CD4-positive, alpha-beta T cell (primary cell): ENCODE data around the gene PADI1. TPM values are rescaled to one million over a fixed set of nuclear protein-coding genes. Genes with fewer than 3 reads are reported as not detected.

Experiments
- ATAC-seq: fragments of 200-7000 bp; cut with Tn5 transposase; one replicate; pipeline ENCODE4 v1.10.0; 2022; ENCODE audit warnings: mild to moderate bottlenecking; ENCODE audit not compliant: poor library complexity
- CTCF ChIA-PET: fragments of 350-600 bp; sonication (Branson Sonifier 250); formaldehyde crosslinking; loops from one replicate; lab custom pipeline; 2021; ENCODE audit warnings: antibody characterized with exemption, inconsistent platforms; lab: Charles Lee
- POLR2A ChIA-PET: fragments of 350-600 bp; sonication (Branson Sonifier 250); formaldehyde crosslinking; loops from one replicate; lab custom pipeline; 2021; ENCODE audit warnings: antibody characterized with exemption, inconsistent platforms; lab: Charles Lee
- DNase-seq, 14 experiments: peaks; one replicate each; pipeline ENCODE4 v3.0.0-alpha.2; 2013 to 2020; ENCODE audit warnings: mixed read lengths in 2 of 14
- H3K27ac ChIP-seq, 2 donors: one replicate each; pipeline versions ENCODE4 v1.5.1 to v1.7.0; 2013; ENCODE audit warnings: low read length in 2 of 2, low read depth in 1 of 2, mild to moderate bottlenecking in 1 of 2
- H3K27me3 ChIP-seq, 2 experiments: 1 replicate in 1 of 2; 2 replicates in 1 of 2; pipeline versions ENCODE4 v1.6.1 to v1.7.0; 2013; ENCODE audit warnings: low read length in 2 of 2, control low read depth in 1 of 2, mild to moderate bottlenecking in 1 of 2, moderate library complexity in 1 of 2; ENCODE audit not compliant: insufficient read depth in 2 of 2, control insufficient read depth in 1 of 2
- H3K36me3 ChIP-seq: one replicate; pipeline ENCODE4 v1.6.1; 2013; ENCODE audit warnings: low read length, control low read depth; ENCODE audit not compliant: insufficient read depth
- H3K4me1 ChIP-seq: one replicate; pipeline ENCODE4 v1.6.1; 2013; ENCODE audit warnings: low read length, control low read depth; ENCODE audit not compliant: insufficient read depth
- H3K4me3 ChIP-seq: one replicate; pipeline ENCODE4 v1.5.1; 2013; ENCODE audit warnings: mild to moderate bottlenecking, low read length, moderate library complexity
- H3K9me3 ChIP-seq, 2 experiments: 1 replicate in 1 of 2; 2 replicates in 1 of 2; pipeline versions ENCODE4 v1.6.1 to v1.7.0; 2013; ENCODE audit warnings: low read length in 2 of 2, mild to moderate bottlenecking in 2 of 2, control low read depth in 1 of 2, moderate library complexity in 1 of 2; ENCODE audit not compliant: control insufficient read depth in 1 of 2, insufficient read depth in 1 of 2
- H3K27ac Mint-ChIP-seq: one replicate; pipeline ENCODE4 v1.8.0; 2020; ENCODE audit warnings: mixed read lengths
- H3K27me3 Mint-ChIP-seq: one replicate; pipeline ENCODE4 v1.8.0; 2021; ENCODE audit warnings: mixed read lengths
- H3K36me3 Mint-ChIP-seq: one replicate; pipeline ENCODE4 v1.8.0; 2021; ENCODE audit warnings: low read depth, mixed read lengths
- H3K4me1 Mint-ChIP-seq: one replicate; pipeline ENCODE4 v1.8.0; 2021; ENCODE audit warnings: low read depth, mixed read lengths
- H3K4me3 Mint-ChIP-seq: one replicate; pipeline ENCODE4 v1.8.0; 2020; ENCODE audit warnings: mild to moderate bottlenecking, mixed read lengths
- H3K9me3 Mint-ChIP-seq: one replicate; pipeline ENCODE4 v1.8.0; 2020; ENCODE audit warnings: mixed read lengths
- CTCF ChIP-seq: fragments of 200-600 bp; IDR thresholded peaks from one replicate; pipeline ENCODE4 v1.8.0; 2022; ENCODE audit warnings: antibody characterized with exemption, mild to moderate bottlenecking
- intact Hi-C, 2 experiments: fragments of 100-400 bp; cut with DNase I in 1 of 2; cut with micrococcal nuclease in 1 of 2; formaldehyde crosslinking; loops; one replicate each; pipeline versions ENCODE4 v1.15.1 to v1.9.0; 2023 to 2025; cut with DNase I, micrococcal nuclease
- total RNA-seq, 174 experiments: library from RNA in 2 of 174; stranded (reverse) in 2 of 174; gene quantifications; one replicate each; pipeline ENCODE4 v1.2.3 and lab custom pipeline; 2021 to 2026

The PADI1 gene
- total RNA-seq, 2 experiments from 2014 or later: not detected

GRCh38 chr1:17185485-17185860, 19.5 kb upstream of the PADI1 start:
- intact Hi-C loops: no loop called here

GRCh38 chr1:17186216-17186909, 18.6 kb upstream of the PADI1 start:
- intact Hi-C loops: no loop called here
- TF ChIP-seq CTCF: no peak
- Mint-ChIP-seq H3K36me3 (no peaks in the 10 kb centered on the region), H3K27me3 (no peaks in the 10 kb centered on the region), H3K4me1 (peaks cover 37% of the 10 kb centered on the region), H3K4me3 (peak overlapping the region; percentile 20), H3K9me3 (peaks cover 5% of the 10 kb centered on the region), H3K27ac (peak overlapping the region; percentile 42)
- Histone ChIP-seq H3K27me3 (peaks cover 0 to 3% of the 10 kb centered on the region in 2 experiments), H3K9me3 (no peaks in the 10 kb centered on the region), H3K36me3 (no peaks in the 10 kb centered on the region), H3K4me1 (peaks cover 51% of the 10 kb centered on the region), H3K4me3 (no peak overlapping the region), H3K27ac (peak overlapping the region in 1 of 2 donors; percentile 13)
- ChIA-PET POLR2A (no interaction called here), CTCF (interaction anchor here (1.3 kb wide), 1 partner anchor 13 kb away, joined by 3 read pairs; no protein-coding TSS in a partner anchor)
- ATAC-seq (no peak), DNase-seq (peak in 4 of 14 experiments; percentile 9 to 45 (median 16))

More at GRCh38 chr1:17185485-17185860, 19.5 kb upstream of the PADI1 start:
- no peak overlapping the region for H3K27ac ChIP-seq
- no peak overlapping the region for H3K4me3 ChIP-seq
- Mint-ChIP-seq H3K36me3 (no peaks in the 10 kb centered on the region), H3K9me3 (peaks cover 5% of the 10 kb centered on the region), H3K27ac (peak overlapping the region; percentile 42), H3K4me1 (peaks cover 46% of the 10 kb centered on the region), H3K4me3 (no peak overlapping the region), H3K27me3 (no peaks in the 10 kb centered on the region)
- ChIA-PET POLR2A (no interaction called here), CTCF (interaction anchor here (1.3 kb wide), 1 partner anchor 14 kb away, joined by 3 read pairs; no protein-coding TSS in a partner anchor)
- no peak for DNase-seq
- ATAC-seq: no peak
- no peaks in the 10 kb centered on the region for H3K36me3 ChIP-seq
- no peaks in the 10 kb centered on the region for H3K9me3 ChIP-seq
- peaks cover 51% of the 10 kb centered on the region for H3K4me1 ChIP-seq
- TF ChIP-seq CTCF: no peak
- H3K27me3 ChIP-seq: peaks cover 0 to 3% of the 10 kb centered on the region in 2 experiments

GRCh38 chr1:17187051-17187450, 17.9 kb upstream of the PADI1 start:
- ATAC-seq (no peak), DNase-seq (peak in 1 of 14 experiments; percentile 15)
- peaks cover 46% of the 10 kb centered on the region for H3K4me1 ChIP-seq
- H3K27ac ChIP-seq: no peak overlapping the region
- peaks cover 0 to 3% of the 10 kb centered on the region in 2 experiments for H3K27me3 ChIP-seq
- no peak overlapping the region for H3K4me3 ChIP-seq
- intact Hi-C loops: no loop called here
- CTCF ChIA-PET: no interaction called here
- Mint-ChIP-seq H3K27ac (peak overlapping the region; percentile 22), H3K4me1 (peaks cover 30% of the 10 kb centered on the region), H3K4me3 (peak overlapping the region; percentile 72), H3K9me3 (peaks cover 5% of the 10 kb centered on the region), H3K36me3 (no peaks in the 10 kb centered on the region), H3K27me3 (no peaks in the 10 kb centered on the region)
- H3K36me3 ChIP-seq: no peaks in the 10 kb centered on the region
- no peaks in the 10 kb centered on the region for H3K9me3 ChIP-seq
- POLR2A ChIA-PET: interaction anchor here (1.2 kb wide), 1 partner anchor 26 kb away, joined by 4 read pairs; no protein-coding TSS in a partner anchor
- TF ChIP-seq CTCF: no peak
